Tibial artery (tissue), 4 donors: Measurements from ENCODE around the gene ZNF691.
"Not testable (repeated sequence)": the region's sequence is repeated elsewhere in the genome, so short reads cannot be mapped to it uniquely, and the experiment has no call there.

Experiments
- DNase-seq, 2 donors: peaks; one replicate each; pipeline ENCODE4 v3.0.0-alpha.2; 2019
- H3K27ac ChIP-seq, 2 donors: fragments of 200-600 bp; sonication (generic) in 1 of 2; 1 replicate in 1 of 2; 2 replicates in 1 of 2; pipeline ENCODE4 v1.5.1; 2018 to 2019; ENCODE audit warnings: mild to moderate bottlenecking in 1 of 2
- H3K27me3 ChIP-seq, 2 donors: fragments of 200-600 bp; sonication (generic) in 1 of 2; one replicate each; pipeline versions ENCODE4 v1.5.1 to v1.6.0; 2016 to 2019
- H3K36me3 ChIP-seq, 3 donors: fragments of 200-600 bp; sonication (generic) in 2 of 3; one replicate each; pipeline ENCODE4 v1.5.1; 2016 to 2019; ENCODE audit warnings: mild to moderate bottlenecking in 2 of 3
- H3K4me1 ChIP-seq, 4 donors: fragments of 200-600 bp; sonication (generic) in 2 of 4; 1 replicate in 3 of 4; 2 replicates in 1 of 4; pipeline ENCODE4 v1.5.1; 2016 to 2019
- H3K4me3 ChIP-seq, 2 donors: fragments of 200-600 bp; sonication (generic) in 1 of 2; 1 replicate in 1 of 2; 2 replicates in 1 of 2; pipeline ENCODE4 v1.5.1; 2018 to 2019; ENCODE audit warnings: mild to moderate bottlenecking in 2 of 2
- H3K9me3 ChIP-seq, 3 donors: fragments of 200-600 bp; sonication (generic) in 1 of 3; one replicate each; pipeline ENCODE4 v1.5.1; 2016 to 2019
- CTCF ChIP-seq, 2 experiments: fragments of 200-600 bp in 1 of 2; fragments of 450-650 bp in 1 of 2; IDR thresholded peaks; one replicate each; pipeline ENCODE4 v1.5.1; 2017 to 2019; ENCODE audit warnings: antibody characterized with exemption in 2 of 2, mild to moderate bottlenecking in 1 of 2, moderate library complexity in 1 of 2
- intact Hi-C: fragments of 100-400 bp; cut with DNase I; formaldehyde crosslinking; loops from one replicate; pipeline ENCODE4 v1.15.0; 2023; ENCODE audit warnings: low total_unique reads

Gene ZNF691

GRCh38 chr1:42888013-42888633 lies 41.7 kb downstream of the ZNF691 start:
- DNase-seq, result no peak
- no peak for TF ChIP-seq CTCF (IDR thresholded peaks at IDR 0.05)
- H3K36me3 ChIP-seq, result no peaks in the 10 kb centered on the region
- H3K4me3 ChIP-seq, result no peak overlapping the region
- H3K27me3 ChIP-seq, result peaks cover 0 to 8% of the 10 kb centered on the region in 2 donors
- no peaks in the 10 kb centered on the region for H3K9me3 ChIP-seq
- intact Hi-C loops, result loop anchor here (1.0 kb wide), 1 partner anchor 159 kb away; no protein-coding TSS in a partner anchor
- H3K27ac ChIP-seq, result no peak overlapping the region
- no peaks in the 10 kb centered on the region for H3K4me1 ChIP-seq

GRCh38 chr1:42889264-42889663 lies 42.9 kb downstream of the ZNF691 start:
- intact Hi-C loops, result no loop called here
- Histone ChIP-seq H3K27me3 (peaks cover 0 to 8% of the 10 kb centered on the region in 2 donors), H3K4me1 (no peaks in the 10 kb centered on the region), H3K4me3 (no peak overlapping the region), H3K9me3 (no peaks in the 10 kb centered on the region), H3K27ac (no peak overlapping the region), H3K36me3 (no peaks in the 10 kb centered on the region)
- no peak for TF ChIP-seq CTCF (IDR thresholded peaks at IDR 0.05)
- no peak for DNase-seq

- no peaks in the 10 kb centered on the region for H3K4me1 ChIP-seq
- intact Hi-C loops, result no loop called here
- H3K36me3 ChIP-seq, result no peaks in the 10 kb centered on the region
- no peak overlapping the region for H3K27ac ChIP-seq
- no peak for DNase-seq
- no peak overlapping the region for H3K4me3 ChIP-seq
- no peak for TF ChIP-seq CTCF (IDR thresholded peaks at IDR 0.05)
- no peaks in the 10 kb centered on the region for H3K9me3 ChIP-seq
- peaks cover 0 to 4% of the 10 kb centered on the region in 2 donors for H3K27me3 ChIP-seq
These were observed 45.2 kb downstream of the ZNF691 start for GRCh38 chr1:42891465-42892138.

GRCh38 chr1:42899960-42900359 lies 53.5 kb downstream of the ZNF691 start:
- H3K4me3 ChIP-seq, DNase-seq, H3K4me1 ChIP-seq, intact Hi-C loops, H3K27ac ChIP-seq, H3K36me3 ChIP-seq: not testable (repeated sequence)
- H3K9me3 ChIP-seq, result peaks cover 0 to 11% (median 0%) of the 10 kb centered on the region in 3 donors
- peaks cover 0 to 11% of the 10 kb centered on the region in 2 donors for H3K27me3 ChIP-seq
